ENCODE measurements around the gene SLCO2B1.

DNA sequence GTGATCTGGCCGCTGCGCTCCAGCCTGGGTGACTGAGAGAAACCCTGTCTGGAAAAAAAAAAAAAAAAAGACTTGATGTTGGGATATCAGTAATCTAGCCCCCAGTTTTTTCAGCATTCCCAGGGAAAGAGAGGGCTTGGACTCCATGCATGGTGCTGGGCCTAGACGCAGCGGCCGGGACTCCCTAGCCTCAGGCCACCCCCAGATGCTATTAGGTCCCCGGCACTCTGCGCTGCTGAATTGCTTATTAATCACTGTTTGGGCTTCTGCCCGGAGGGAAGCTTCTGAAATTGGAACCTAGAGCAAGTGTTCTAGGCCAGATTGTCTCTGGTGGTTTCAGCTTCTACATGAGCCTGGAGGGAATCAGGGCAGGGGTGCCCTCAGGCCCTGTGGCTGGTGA lies 39.0 kb downstream of the SLCO2B1 start:
- TF ChIP-seq, protein P1, sequence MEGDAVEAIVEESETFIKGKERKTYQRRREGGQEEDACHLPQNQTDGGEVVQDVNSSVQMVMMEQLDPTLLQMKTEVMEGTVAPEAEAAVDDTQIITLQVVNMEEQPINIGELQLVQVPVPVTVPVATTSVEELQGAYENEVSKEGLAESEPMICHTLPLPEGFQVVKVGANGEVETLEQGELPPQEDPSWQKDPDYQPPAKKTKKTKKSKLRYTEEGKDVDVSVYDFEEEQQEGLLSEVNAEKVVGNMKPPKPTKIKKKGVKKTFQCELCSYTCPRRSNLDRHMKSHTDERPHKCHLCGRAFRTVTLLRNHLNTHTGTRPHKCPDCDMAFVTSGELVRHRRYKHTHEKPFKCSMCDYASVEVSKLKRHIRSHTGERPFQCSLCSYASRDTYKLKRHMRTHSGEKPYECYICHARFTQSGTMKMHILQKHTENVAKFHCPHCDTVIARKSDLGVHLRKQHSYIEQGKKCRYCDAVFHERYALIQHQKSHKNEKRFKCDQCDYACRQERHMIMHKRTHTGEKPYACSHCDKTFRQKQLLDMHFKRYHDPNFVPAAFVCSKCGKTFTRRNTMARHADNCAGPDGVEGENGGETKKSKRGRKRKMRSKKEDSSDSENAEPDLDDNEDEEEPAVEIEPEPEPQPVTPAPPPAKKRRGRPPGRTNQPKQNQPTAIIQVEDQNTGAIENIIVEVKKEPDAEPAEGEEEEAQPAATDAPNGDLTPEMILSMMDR (IDR thresholded peaks at IDR 0.05) = no peak
- TF ChIP-seq EP300 (IDR thresholded peaks at IDR 0.05; ENCODE audit: low read depth) (no peak), POLR2AphosphoS5 (IDR thresholded peaks at IDR 0.05) (no peak), POLR2A (IDR thresholded peaks at IDR 0.05) (no peak)

All from transverse colon (tissue), 4 donors.